HepG2 (cell line): ENCODE results near the gene CAPS. TPM values are rescaled to one million over a fixed set of nuclear protein-coding genes. Genes with fewer than 3 reads are reported as not detected.

Source experiments
- BATF2 ChIP-seq: sonication (generic); formaldehyde crosslinking; IDR thresholded peaks from 2 replicates; pipeline ENCODE4 v1.8.0; 2022; ENCODE audit warnings: mild to moderate bottlenecking, missing genetic modification reagents, moderate library complexity
- FOXJ3 ChIP-seq: sonication (generic); formaldehyde crosslinking; IDR thresholded peaks from 2 replicates; pipeline ENCODE4 v1.4.0; 2020; ENCODE audit warnings: missing genetic modification reagents, mild to moderate bottlenecking, borderline replicate concordance
- LCORL ChIP-seq, 2 experiments: fragments of 450-650 bp in 1 of 2; sonication (generic) in 1 of 2; formaldehyde crosslinking in 1 of 2; IDR thresholded peaks; 2 replicates each; pipeline versions ENCODE4 v1.5.0 to v1.6.1; 2017 to 2020; ENCODE audit warnings: antibody characterized with exemption in 1 of 2, missing genetic modification reagents in 1 of 2
- MAFG ChIP-seq: sonication (generic); formaldehyde crosslinking; IDR thresholded peaks from 2 replicates; pipeline ENCODE4 v1.5.1; 2020; ENCODE audit warnings: mild to moderate bottlenecking, missing genetic modification reagents
- NONO ChIP-seq, 2 experiments: fragments of 450-650 bp in 1 of 2; sonication (generic) in 1 of 2; formaldehyde crosslinking in 1 of 2; IDR thresholded peaks in 1 of 2; conservative IDR thresholded peaks in 1 of 2; 2 replicates each; pipeline versions ENCODE4 v1.6.1 to v1.8.0; 2017 to 2022; ENCODE audit warnings: mild to moderate bottlenecking in 1 of 2, missing genetic modification reagents in 1 of 2, moderate library complexity in 1 of 2
- YEATS4 ChIP-seq: sonication (generic); formaldehyde crosslinking; IDR thresholded peaks from 2 replicates; pipeline ENCODE4 v1.4.0; 2020; ENCODE audit warnings: missing genetic modification reagents, borderline replicate concordance
- ZBTB8A ChIP-seq: sonication (generic); formaldehyde crosslinking; IDR thresholded peaks from 2 replicates; pipeline ENCODE4 v1.4.0; 2020; ENCODE audit warnings: mild to moderate bottlenecking, low read depth, missing genetic modification reagents, borderline replicate concordance
- ZNF143 ChIP-seq: sonication (generic); formaldehyde crosslinking; IDR thresholded peaks from 2 replicates; pipeline ENCODE4 v1.4.0; 2020; ENCODE audit warnings: missing genetic modification reagents
- ZNF281 ChIP-seq: sonication (generic); formaldehyde crosslinking; IDR thresholded peaks from 2 replicates; pipeline ENCODE4 v1.4.0; 2020; ENCODE audit warnings: missing genetic modification reagents, borderline replicate concordance
- ZNF354B ChIP-seq: sonication (generic); formaldehyde crosslinking; IDR thresholded peaks from 2 replicates; pipeline ENCODE4 v1.8.0; 2022; ENCODE audit warnings: mild to moderate bottlenecking, missing genetic modification reagents
- ZNF687 ChIP-seq: sonication (generic); formaldehyde crosslinking; IDR thresholded peaks from 2 replicates; pipeline ENCODE4 v1.5.1; 2020; ENCODE audit warnings: mild to moderate bottlenecking, missing genetic modification reagents, moderate library complexity
- ZNF761 ChIP-seq: sonication (generic); formaldehyde crosslinking; conservative IDR thresholded peaks from 2 replicates; pipeline ENCODE4 v1.4.0; 2020; ENCODE audit warnings: mild to moderate bottlenecking, missing genetic modification reagents
- polyA plus RNA-seq, 8 experiments: library from polyadenylated mRNA; depleted of rRNA in 3 of 8; stranded (reverse) in 7 of 8; unstranded in 1 of 8; fragments of >200 nt; fragmentation: Illumina TruSeq in 4 of 8; extraction: Trizol in 4 of 8; gene quantifications; 2 replicates each; pipeline versions ENCODE4 v1.2.1 to v1.2.3, GENCODE V29; 2011 to 2016; ENCODE audit warnings: low read depth in 4 of 8, missing spikeins in 1 of 8, mixed read lengths in 1 of 8; ENCODE audit not compliant: insufficient read depth in 1 of 8
- total RNA-seq, 5 experiments: library from RNA; depleted of rRNA; stranded (reverse); fragments of >200 nt; fragmentation: Illumina TruSeq; extraction: Trizol; gene quantifications; 2 replicates each; pipeline ENCODE4 v1.2.3, GENCODE V29; 2016; ENCODE audit warnings: low read depth in 1 of 5
- TF ChIP-seq, protein P1 (sequence below): sonication (generic); formaldehyde crosslinking; IDR thresholded peaks from 2 replicates; pipeline ENCODE4; 2020; ENCODE audit warnings: missing genetic modification reagents, mild to moderate bottlenecking, borderline replicate concordance
- TF ChIP-seq, protein P2 (sequence below): sonication (generic); formaldehyde crosslinking; IDR thresholded peaks from 2 replicates; pipeline ENCODE4 v1.4.0; 2020; ENCODE audit warnings: missing genetic modification reagents

CAPS gene
- total and polyA plus RNA-seq, 2 of the 13 experiments (the other 11 are each of a cell fraction or from before 2014, with no cell fraction given) = 3.1 TPM

GRCh38 chr19:5913739-5914357 is at the start of gene CAPS (continued):
- TF ChIP-seq, protein P1, sequence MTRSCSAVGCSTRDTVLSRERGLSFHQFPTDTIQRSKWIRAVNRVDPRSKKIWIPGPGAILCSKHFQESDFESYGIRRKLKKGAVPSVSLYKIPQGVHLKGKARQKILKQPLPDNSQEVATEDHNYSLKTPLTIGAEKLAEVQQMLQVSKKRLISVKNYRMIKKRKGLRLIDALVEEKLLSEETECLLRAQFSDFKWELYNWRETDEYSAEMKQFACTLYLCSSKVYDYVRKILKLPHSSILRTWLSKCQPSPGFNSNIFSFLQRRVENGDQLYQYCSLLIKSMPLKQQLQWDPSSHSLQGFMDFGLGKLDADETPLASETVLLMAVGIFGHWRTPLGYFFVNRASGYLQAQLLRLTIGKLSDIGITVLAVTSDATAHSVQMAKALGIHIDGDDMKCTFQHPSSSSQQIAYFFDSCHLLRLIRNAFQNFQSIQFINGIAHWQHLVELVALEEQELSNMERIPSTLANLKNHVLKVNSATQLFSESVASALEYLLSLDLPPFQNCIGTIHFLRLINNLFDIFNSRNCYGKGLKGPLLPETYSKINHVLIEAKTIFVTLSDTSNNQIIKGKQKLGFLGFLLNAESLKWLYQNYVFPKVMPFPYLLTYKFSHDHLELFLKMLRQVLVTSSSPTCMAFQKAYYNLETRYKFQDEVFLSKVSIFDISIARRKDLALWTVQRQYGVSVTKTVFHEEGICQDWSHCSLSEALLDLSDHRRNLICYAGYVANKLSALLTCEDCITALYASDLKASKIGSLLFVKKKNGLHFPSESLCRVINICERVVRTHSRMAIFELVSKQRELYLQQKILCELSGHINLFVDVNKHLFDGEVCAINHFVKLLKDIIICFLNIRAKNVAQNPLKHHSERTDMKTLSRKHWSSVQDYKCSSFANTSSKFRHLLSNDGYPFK (CRISPR knock-in tag) = no peak
- TF ChIP-seq, protein P2, sequence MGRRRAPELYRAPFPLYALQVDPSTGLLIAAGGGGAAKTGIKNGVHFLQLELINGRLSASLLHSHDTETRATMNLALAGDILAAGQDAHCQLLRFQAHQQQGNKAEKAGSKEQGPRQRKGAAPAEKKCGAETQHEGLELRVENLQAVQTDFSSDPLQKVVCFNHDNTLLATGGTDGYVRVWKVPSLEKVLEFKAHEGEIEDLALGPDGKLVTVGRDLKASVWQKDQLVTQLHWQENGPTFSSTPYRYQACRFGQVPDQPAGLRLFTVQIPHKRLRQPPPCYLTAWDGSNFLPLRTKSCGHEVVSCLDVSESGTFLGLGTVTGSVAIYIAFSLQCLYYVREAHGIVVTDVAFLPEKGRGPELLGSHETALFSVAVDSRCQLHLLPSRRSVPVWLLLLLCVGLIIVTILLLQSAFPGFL (CRISPR knock-in tag) = no peak
- TF ChIP-seq FOXJ3 (CRISPR knock-in tag) (no peak), ZNF281 (peak; percentile 64; the same call in 1 of the 2 replicates), BATF2 (CRISPR knock-in tag) (no peak), LCORL (IDR thresholded peaks at IDR 0.05) (no peak), LCORL (CRISPR knock-in tag; IDR thresholded peaks at IDR 0.05) (no peak), YEATS4 (no peak), ZNF761 (0 out of 2 replicates have a peak, but pooled peaks have one; percentile 26), NONO (IDR thresholded peaks at IDR 0.05) (no peak), NONO (CRISPR knock-in tag; conservative IDR thresholded peaks at IDR 0.05) (no peak; the same call in 1 of the 2 replicates), ZNF687 (CRISPR knock-in tag) (peak; percentile 48), ZNF143 (CRISPR knock-in tag) (no peak), ZBTB8A (no peak), ZNF354B (CRISPR knock-in tag) (no peak), MAFG (no peak)
